G401 (cell line): ENCODE data around the gene COL19A1. TPM values are rescaled to one million over a fixed set of nuclear protein-coding genes. Genes with fewer than 3 reads are reported as not detected.

Experiments
- DNase-seq: peaks from one replicate; pipeline ENCODE4 v3.0.0-alpha.2; 2015; ENCODE audit warnings: low spot score
- in situ Hi-C: cut with HindIII; loops from 2 replicates; pipeline ENCODE4 v1.10.0; 2016; ENCODE audit warnings: low sequenced_read_pairs, mixed read lengths
- total RNA-seq: library from RNA; depleted of rRNA; stranded (reverse); fragments of >200 nt; shearing (Covaris generic); gene quantifications from 2 replicates; pipeline ENCODE4 v1.2.3, GENCODE V29; 2014; rRNA removed

Gene COL19A1
- total RNA-seq, 1 experiment from 2014 or later = not detected

DNA sequence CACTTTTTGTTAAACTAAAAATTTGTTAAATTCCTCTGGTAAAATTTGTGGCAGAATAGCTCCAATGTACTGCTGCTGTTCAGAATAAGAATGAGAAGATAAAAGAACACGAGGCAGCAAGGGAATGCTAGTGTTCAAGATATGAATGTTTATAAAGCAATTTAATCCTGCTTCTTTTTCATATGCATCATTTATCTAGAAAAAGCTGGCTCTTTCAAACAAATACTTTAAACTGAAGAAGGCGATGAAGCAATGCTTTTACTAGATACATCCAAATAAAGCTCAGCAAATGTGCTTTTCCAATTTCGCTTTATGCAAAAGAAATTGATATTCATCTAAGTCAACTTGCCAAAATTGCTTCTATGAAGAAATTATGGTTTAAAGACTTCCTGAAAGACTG is 370.0 kb downstream of the COL19A1 start:
- in situ Hi-C loops = no loop called here
- DNase-seq = no peak

- no peak for DNase-seq
- in situ Hi-C loops = no loop called here
Observed at GRCh38 chr6:70241031-70241430, 374.7 kb downstream of the COL19A1 start.

DNA sequence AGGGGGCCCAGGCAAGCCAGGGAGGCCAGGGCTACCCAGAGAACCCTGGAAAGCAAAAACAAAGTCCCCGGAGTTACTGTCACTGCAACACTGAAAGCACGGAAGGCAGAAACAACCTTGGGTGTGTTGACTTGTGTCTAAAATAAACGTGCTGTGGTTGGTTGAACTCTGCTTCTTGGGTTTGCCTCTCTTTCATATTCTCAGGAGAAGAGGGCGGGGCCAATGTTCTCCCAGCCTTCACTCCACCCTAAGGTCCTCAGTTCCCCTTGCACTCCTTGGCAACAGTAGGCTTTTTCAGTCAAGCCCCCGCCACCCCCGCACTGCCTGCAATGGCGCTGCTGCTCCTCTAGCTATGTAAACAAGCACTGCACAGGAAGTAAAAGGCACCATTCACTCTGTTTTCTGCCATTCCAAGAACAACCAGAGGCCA is 375.6 kb downstream of the COL19A1 start:
- in situ Hi-C loops = no loop called here
- no peak for DNase-seq

DNA sequence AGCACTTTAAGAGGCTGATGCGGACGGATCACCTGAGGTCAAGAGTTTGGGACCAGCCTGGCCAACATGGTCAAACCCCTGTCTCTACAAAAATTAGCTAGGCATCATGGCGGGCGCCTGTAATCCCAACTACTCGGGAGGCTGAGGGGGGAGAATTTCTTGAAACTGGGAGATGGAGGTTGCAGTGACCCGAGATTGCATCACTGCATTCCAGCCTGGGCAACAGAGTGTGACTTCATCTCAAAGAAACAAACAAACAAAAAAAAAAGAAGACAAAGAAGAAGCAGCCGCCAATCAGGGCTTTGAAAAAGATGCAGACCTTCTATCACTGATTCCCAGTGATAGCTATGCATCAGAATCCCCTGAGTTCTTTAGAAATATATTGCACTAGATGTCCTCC is 379.8 kb downstream of the COL19A1 start:
- in situ Hi-C loops = no loop called here
- no peak for DNase-seq

GRCh38 chr6:70252604-70253003 is 386.2 kb downstream of the COL19A1 start:
- in situ Hi-C loops = no loop called here
- DNase-seq = no peak

DNA sequence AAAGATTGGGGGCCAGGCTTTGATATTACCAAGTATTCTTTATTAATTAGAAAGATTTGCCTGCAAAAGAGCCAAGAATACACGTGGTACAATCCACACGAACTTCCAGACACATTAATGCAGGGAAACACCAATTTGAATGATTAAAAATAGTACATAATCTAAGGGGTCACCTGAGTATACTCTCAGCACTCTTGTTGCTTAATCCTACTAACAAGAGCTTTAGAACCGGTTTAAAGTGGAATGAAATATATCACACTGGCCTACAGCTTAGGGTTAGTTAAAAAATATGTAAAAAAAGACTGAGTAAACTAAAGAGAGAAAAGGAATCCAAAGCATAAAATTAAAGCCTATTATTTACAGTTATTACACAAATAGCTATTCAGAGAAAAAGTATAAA is 387.6 kb downstream of the COL19A1 start:
- in situ Hi-C loops = no loop called here
- DNase-seq = no peak

GRCh38 chr6:70254784-70255183 is 388.4 kb downstream of the COL19A1 start:
- in situ Hi-C loops = no loop called here
- DNase-seq = no peak

GRCh38 chr6:70257768-70258273 is 391.5 kb downstream of the COL19A1 start:
- no peak for DNase-seq

GRCh38 chr6:70258483-70258882 is 392.1 kb downstream of the COL19A1 start:
- no peak for DNase-seq
- in situ Hi-C loops = no loop called here

More at GRCh38 chr6:70257768-70258273, 391.5 kb downstream of the COL19A1 start:
- in situ Hi-C loops = no loop called here

Other genes with a start within 250 kb of the COL19A1 start
- 12.0 and 19.5 TPM in 2 replicates for gene LMBRD1, start 69.5 kb upstream of the COL19A1 start, total RNA-seq